Breast epithelium (tissue), 3 donors: ENCODE measurements around the gene MLLT6.

Experiments used
- CTCF ChIP-seq, 3 donors: fragments of 450-650 bp; IDR thresholded peaks; one replicate each; pipeline ENCODE4 v1.5.1; 2016 to 2017; ENCODE audit warnings: antibody characterized with exemption in 3 of 3, mild to moderate bottlenecking in 3 of 3, moderate library complexity in 3 of 3
- POLR2A ChIP-seq: fragments of 450-650 bp; IDR thresholded peaks from one replicate; pipeline ENCODE4 v1.6.1; 2016; ENCODE audit warnings: antibody characterized with exemption, mild to moderate bottlenecking, moderate library complexity

DNA sequence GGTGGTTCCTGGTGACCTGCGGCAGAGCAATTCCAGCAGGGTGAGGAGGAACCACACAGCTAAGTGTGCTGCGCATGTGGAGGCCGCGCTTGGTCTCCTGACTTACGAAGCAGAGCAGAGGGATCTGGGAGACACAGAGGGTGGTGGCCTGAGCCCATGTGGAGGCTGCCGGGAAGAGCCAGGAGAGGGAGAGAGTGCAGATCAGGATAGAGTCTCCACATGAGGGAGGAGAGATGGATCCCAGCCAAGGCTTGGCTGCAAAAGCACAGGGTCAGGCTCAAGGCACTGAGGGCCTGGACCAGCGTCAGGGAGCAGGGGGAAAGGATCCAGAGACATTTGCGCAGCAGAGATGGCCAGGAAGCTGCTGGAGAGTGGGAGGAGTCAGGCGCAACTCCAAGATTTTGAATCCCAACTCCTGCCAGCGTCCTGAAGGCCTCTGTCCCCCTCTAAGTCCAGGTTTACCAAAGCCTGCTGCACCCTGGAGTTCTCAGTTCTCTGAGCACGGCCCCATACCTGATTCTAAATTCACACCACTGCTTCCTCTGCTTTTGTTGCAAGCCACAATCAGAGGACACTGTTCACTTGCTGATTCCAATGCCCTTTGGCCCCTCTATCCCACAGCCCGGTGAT, 11.3 kb upstream of the MLLT6 start:
- TF ChIP-seq CTCF (IDR thresholded peaks at IDR 0.05) (no peak), POLR2A (no peak)
